AG10803 (cell line): Measurements from ENCODE around the gene CXCL8.
"Not testable (repeated sequence)": the region's sequence is repeated elsewhere in the genome, so short reads cannot be mapped to it uniquely, and the experiment has no call there.

Source experiments
- DNase-seq: peaks from one replicate; pipeline ENCODE4 v3.0.0; 2010; ENCODE audit warnings: low read depth
- H3K4me3 ChIP-seq: 2 replicates; pipeline ENCODE4 v1.5.1; 2011; ENCODE audit warnings: mild to moderate bottlenecking, low read length, control low read depth
- CTCF ChIP-seq: conservative IDR thresholded peaks from 2 replicates; pipeline ENCODE4 v1.5.1; 2011; ENCODE audit warnings: mild to moderate bottlenecking, low read length, control low read depth, inconsistent platforms

Gene CXCL8

GRCh38 chr4:73740353-73740778 is at the start of gene CXCL8:
CXCL8 (plus strand) TSS chr4:73740569; CDS start chr4:73740659, 90 bp downstream.
- no peak for TF ChIP-seq CTCF
- peak; percentile 88 for DNase-seq
- no peak within 1 kb of the TSS for H3K4me3 ChIP-seq

GRCh38 chr4:73691201-73691600 is 49.2 kb upstream of the CXCL8 start:
- not testable (repeated sequence) for H3K4me3 ChIP-seq, DNase-seq

- TF ChIP-seq CTCF = no peak
- DNase-seq = no peak
- H3K4me3 ChIP-seq = no peak overlapping the region
Observed at GRCh38 chr4:73691759-73692158, 48.6 kb upstream of the CXCL8 start.

- no peak for TF ChIP-seq CTCF
- no peak for DNase-seq
- H3K4me3 ChIP-seq = no peak overlapping the region
Observed at GRCh38 chr4:73692254-73692653, 48.1 kb upstream of the CXCL8 start.

GRCh38 chr4:73692701-73693100 is 47.7 kb upstream of the CXCL8 start:
- no peak for DNase-seq
- no peak overlapping the region for H3K4me3 ChIP-seq
- no peak for TF ChIP-seq CTCF

GRCh38 chr4:73693811-73694210 is 46.6 kb upstream of the CXCL8 start:
- no peak for DNase-seq
- H3K4me3 ChIP-seq = no peak overlapping the region
- TF ChIP-seq CTCF = no peak

- no peak overlapping the region for H3K4me3 ChIP-seq
- 0 out of 2 replicates have a peak, but pooled peaks have one; percentile 1 for TF ChIP-seq CTCF
- DNase-seq = peak; percentile 60
Observed at GRCh38 chr4:73698217-73698616, 42.2 kb upstream of the CXCL8 start.

GRCh38 chr4:73701116-73701515 is 39.3 kb upstream of the CXCL8 start:
- no peak overlapping the region for H3K4me3 ChIP-seq
- peak; percentile 40 for DNase-seq
- no peak for TF ChIP-seq CTCF
